ENCODE data around the gene TGM2. TPM values are rescaled to one million over a fixed set of nuclear protein-coding genes. Genes with fewer than 3 reads are reported as not detected.

The TGM2 gene
- polyA plus RNA-seq, 2 of the 4 experiments (the other 2 are of a cell fraction), result 173 to 441 TPM

- TF ChIP-seq CEBPB (IDR thresholded peaks at IDR 0.05) (no peak), RFX5 (IDR thresholded peaks at IDR 0.05) (no peak), NPAS2 (CRISPR knock-in tag; IDR thresholded peaks at IDR 0.05; ENCODE audit: borderline replicate concordance) (no peak), PHF8 (IDR thresholded peaks at IDR 0.05; ENCODE audit: borderline replicate concordance, low read depth) (no peak), SREBF2 (IDR thresholded peaks at IDR 0.05) (no peak), FOXS1 (CRISPR knock-in tag; IDR thresholded peaks at IDR 0.05) (no peak), MAFK (IDR thresholded peaks at IDR 0.05; ENCODE audit: partially characterized antibody) (no peak)
Observed at GRCh38 chr20:38133680-38134426, 31.2 kb downstream of the TGM2 start (continued).

GRCh38 chr20:38132910-38133501 lies 32.1 kb downstream of the TGM2 start:
- no peaks in the 10 kb centered on the region for H3K9me3 ChIP-seq
- no peak for TF ChIP-seq GATA3 (IDR thresholded peaks at IDR 0.05; ENCODE audit: borderline replicate concordance)
- TF ChIP-seq POLR2AphosphoS2 (conservative IDR thresholded peaks at IDR 0.05; ENCODE audit: low read length), result no peak
- TF ChIP-seq E2F6 (IDR thresholded peaks at IDR 0.05; ENCODE audit: borderline replicate concordance, low read depth), result no peak
- no peak for TF ChIP-seq MAFK (IDR thresholded peaks at IDR 0.05; ENCODE audit: partially characterized antibody)
- no peak for TF ChIP-seq HES2 (IDR thresholded peaks at IDR 0.05)
- no peak for TF ChIP-seq KDM1A (IDR thresholded peaks at IDR 0.05; ENCODE audit: low read depth)
- TF ChIP-seq HOXA7 (CRISPR knock-in tag; IDR thresholded peaks at IDR 0.05), result no peak
- no peak for TF ChIP-seq HOXB5 (CRISPR knock-in tag; IDR thresholded peaks at IDR 0.05)
- ATAC-seq (no peak), FAIRE-seq (no peak), DNase-seq (ENCODE audit: low read depth in 1 of 2, low spot score in 1 of 2) (no peak)
- CTCF ChIA-PET, result interaction anchor here (1.5 to 2.3 kb wide), 4 partner anchors 12 to 75 kb away, joined by 3 to 6 read pairs (median 6); no protein-coding TSS in a partner anchor
- H3K4me1 ChIP-seq, result peaks cover 38% of the 10 kb centered on the region
- no peak overlapping the region for H3K4me3 ChIP-seq
- WGBS (ENCODE audit: missing lambda C conversion rate), result 85% methylated on average over 11 of the region's 11 CpGs
- peak overlapping the region in 1 of 2 experiments; percentile 83; a peak in 3 of 6 replicates for H3K27ac ChIP-seq
- no peak overlapping the region for H3K4me2 ChIP-seq
- POLR2A ChIA-PET, result interaction anchor here (0.6 to 1.1 kb wide), 2 partner anchors 84 to 85 kb away, joined by 4 to 6 read pairs; no protein-coding TSS in a partner anchor

GRCh38 chr20:38132156-38132909 lies 32.7 kb downstream of the TGM2 start:
- Histone ChIP-seq H3K4me2 (no peak overlapping the region), H3K4me1 (peaks cover 43% of the 10 kb centered on the region), H3K9me3 (no peaks in the 10 kb centered on the region), H3K4me3 (no peak overlapping the region), H3K27ac (peak overlapping the region in 1 of 2 experiments; percentile 22; a peak in 1 of 6 replicates)
- WGBS (ENCODE audit: missing lambda C conversion rate), result 89% methylated on average over 26 of the region's 26 CpGs
- ATAC-seq (no peak), DNase-seq (ENCODE audit: low read depth in 1 of 2, low spot score in 1 of 2) (no peak), FAIRE-seq (no peak)
- CTCF ChIA-PET, result interaction anchor here (1.5 to 7.7 kb wide), 7 partner anchors 11 to 89 kb away, joined by 3 to 57 read pairs (median 5); no protein-coding TSS in a partner anchor
- POLR2A ChIA-PET, result interaction anchor here (0.6 to 1.1 kb wide), 2 partner anchors 83 to 86 kb away, joined by 4 to 6 read pairs; no protein-coding TSS in a partner anchor
- TF ChIP-seq NPAS2 (CRISPR knock-in tag; IDR thresholded peaks at IDR 0.05; ENCODE audit: borderline replicate concordance), result no peak
- no peak for TF ChIP-seq FOSB (CRISPR knock-in tag; IDR thresholded peaks at IDR 0.05)
- TF ChIP-seq CBX8 (IDR thresholded peaks at IDR 0.05), result no peak
- TF ChIP-seq FOXS1 (CRISPR knock-in tag; IDR thresholded peaks at IDR 0.05), result no peak
- TF ChIP-seq CBX2 (IDR thresholded peaks at IDR 0.05; ENCODE audit: borderline replicate concordance, low read depth), result no peak
- TF ChIP-seq SREBF2 (IDR thresholded peaks at IDR 0.05), result no peak
- TF ChIP-seq TP53 (CRISPR knock-in tag; IDR thresholded peaks at IDR 0.05), result no peak
- TF ChIP-seq BCL3 (IDR thresholded peaks at IDR 0.05), result no peak
- TF ChIP-seq NR3C1 (IDR thresholded peaks at IDR 0.05), result no peak
- TF ChIP-seq TFCP2L1 (CRISPR knock-in tag; IDR thresholded peaks at IDR 0.05), result no peak
- no peak for TF ChIP-seq ZC3H11A (IDR thresholded peaks at IDR 0.05)
- TF ChIP-seq JUNB (IDR thresholded peaks at IDR 0.05), result no peak
- no peak for TF ChIP-seq CTCF (IDR thresholded peaks at IDR 0.05)
- no peak for TF ChIP-seq ATOH8 (CRISPR knock-in tag; IDR thresholded peaks at IDR 0.05; ENCODE audit: low read depth)
- no peak for TF ChIP-seq EP300 (IDR thresholded peaks at IDR 0.05)
